DOHH2 (cell line): ENCODE data around the gene ALX4.

Experiments
- H3F3A ChIP-seq: fragments of 200-600 bp; sonication (generic), shearing (Covaris generic); 2 replicates; pipeline ENCODE4 v1.6.0; 2016; ENCODE audit warnings: antibody characterized with exemption, mild to moderate bottlenecking; ENCODE audit not compliant: control insufficient read depth, insufficient read depth
- H3K27ac ChIP-seq: fragments of 200-600 bp; sonication (generic); 2 replicates; pipeline ENCODE4 v1.5.1; 2014; ENCODE audit warnings: low read depth, mild to moderate bottlenecking, low read length, moderate library complexity
- H3K27me3 ChIP-seq: fragments of 200-600 bp; sonication (generic); 2 replicates; pipeline ENCODE4 v1.6.1; 2014; ENCODE audit warnings: mild to moderate bottlenecking, low read length, mixed read lengths; ENCODE audit not compliant: control insufficient read depth
- H3K36me3 ChIP-seq: fragments of 200-600 bp; sonication (generic); 2 replicates; pipeline ENCODE4 v1.6.1; 2014; ENCODE audit warnings: mild to moderate bottlenecking, low read length, moderate library complexity, mixed read lengths; ENCODE audit not compliant: control insufficient read depth
- H3K4me1 ChIP-seq: fragments of 200-600 bp; sonication (generic); 2 replicates; pipeline ENCODE4 v1.6.1; 2014; ENCODE audit warnings: mild to moderate bottlenecking, low read length, mixed read lengths; ENCODE audit not compliant: control insufficient read depth
- H3K4me2 ChIP-seq: fragments of 200-600 bp; sonication (generic); 2 replicates; pipeline ENCODE4 v1.6.0; 2014; ENCODE audit warnings: mild to moderate bottlenecking, low read length, moderate library complexity
- H3K4me3 ChIP-seq: fragments of 200-600 bp; sonication (generic); 2 replicates; pipeline ENCODE4 v1.5.1; 2014; ENCODE audit warnings: mild to moderate bottlenecking, low read length, mixed read lengths
- H3K79me2 ChIP-seq: fragments of 200-600 bp; sonication (generic); 2 replicates; pipeline ENCODE4 v1.6.1; 2014; ENCODE audit warnings: mild to moderate bottlenecking, low read length, mixed read lengths; ENCODE audit not compliant: control insufficient read depth
- H3K9me2 ChIP-seq: fragments of 200-600 bp; sonication (generic); replicated peaks from 2 replicates; pipeline ENCODE4 v1.6.1; 2014; ENCODE audit warnings: mild to moderate bottlenecking, low read length, mixed read lengths; ENCODE audit not compliant: control insufficient read depth
- H3K9me3 ChIP-seq: fragments of 200-600 bp; sonication (generic); 2 replicates; pipeline ENCODE4 v1.6.1; 2014; ENCODE audit warnings: antibody characterized with exemption, low read length, mixed read lengths; ENCODE audit not compliant: control insufficient read depth, insufficient read depth
- H4K20me1 ChIP-seq: fragments of 200-600 bp; sonication (generic); 2 replicates; pipeline ENCODE4 v1.6.0; 2014; ENCODE audit warnings: low read depth, mild to moderate bottlenecking, antibody characterized with exemption, low read length, moderate library complexity; ENCODE audit not compliant: control insufficient read depth, insufficient read depth
- CTCF ChIP-seq: fragments of 200-600 bp; sonication (generic); IDR thresholded peaks from one replicate; pipeline ENCODE4 v1.5.1; 2014; ENCODE audit warnings: antibody characterized with exemption, mild to moderate bottlenecking, low read depth, low read length; ENCODE audit not compliant: poor library complexity, severe bottlenecking
- EZH2phosphoT487 ChIP-seq: fragments of 200-600 bp; sonication (generic); IDR thresholded peaks from 2 replicates; pipeline ENCODE4 v1.6.1; 2017; ENCODE audit warnings: borderline replicate concordance, mild to moderate bottlenecking, antibody characterized with exemption, low read length, moderate library complexity, mixed read lengths

The ALX4 gene

GRCh38 chr11:44255406-44256071, 54.4 kb downstream of the ALX4 start:
- H3K4me2 ChIP-seq = no peak overlapping the region
- TF ChIP-seq CTCF = no peak

GRCh38 chr11:44252999-44253602, 56.8 kb downstream of the ALX4 start:
- no peak overlapping the region for H3K4me3 ChIP-seq
- H3K4me1 ChIP-seq = no peaks in the 10 kb centered on the region
- no peaks in the 10 kb centered on the region for H4K20me1 ChIP-seq
- no peaks in the 10 kb centered on the region for H3F3A ChIP-seq
- no peaks in the 10 kb centered on the region for H3K9me2 ChIP-seq
- H3K36me3 ChIP-seq = no peaks in the 10 kb centered on the region
- H3K27me3 ChIP-seq = no peaks in the 10 kb centered on the region
- no peak overlapping the region for H3K4me2 ChIP-seq
- H3K9me3 ChIP-seq = peaks cover 11% of the 10 kb centered on the region
- no peak overlapping the region for H3K27ac ChIP-seq
- TF ChIP-seq EZH2phosphoT487 (no peak), CTCF (no peak)
- H3K79me2 ChIP-seq = no peaks in the 10 kb centered on the region

More at GRCh38 chr11:44255406-44256071, 54.4 kb downstream of the ALX4 start:
- Histone ChIP-seq H3K4me1 (no peaks in the 10 kb centered on the region), H3K9me3 (peaks cover 11% of the 10 kb centered on the region), H3K79me2 (no peaks in the 10 kb centered on the region), H3F3A (no peaks in the 10 kb centered on the region), H3K4me3 (no peak overlapping the region), H3K36me3 (no peaks in the 10 kb centered on the region), H3K9me2 (no peaks in the 10 kb centered on the region), H4K20me1 (no peaks in the 10 kb centered on the region), H3K27me3 (no peaks in the 10 kb centered on the region), H3K27ac (no peak overlapping the region)

GRCh38 chr11:44250421-44250820, 59.5 kb downstream of the ALX4 start:
- no peaks in the 10 kb centered on the region for H4K20me1 ChIP-seq
- no peaks in the 10 kb centered on the region for H3K36me3 ChIP-seq
- no peak overlapping the region for H3K4me2 ChIP-seq
- no peaks in the 10 kb centered on the region for H3K4me1 ChIP-seq
- TF ChIP-seq EZH2phosphoT487 = no peak
- TF ChIP-seq CTCF = no peak
- H3K27ac ChIP-seq = no peak overlapping the region
- no peaks in the 10 kb centered on the region for H3K9me2 ChIP-seq
- no peaks in the 10 kb centered on the region for H3K79me2 ChIP-seq
- peaks cover 11% of the 10 kb centered on the region for H3K9me3 ChIP-seq
- no peaks in the 10 kb centered on the region for H3F3A ChIP-seq
- no peaks in the 10 kb centered on the region for H3K27me3 ChIP-seq
- no peak overlapping the region for H3K4me3 ChIP-seq
